Inflammatory macrophage (primary cell): Measurements from ENCODE around the gene OR1L4.

Source experiments
- DNase-seq, 2 donors: peaks; one replicate each; pipeline ENCODE4 v3.0.0-alpha.2; 2020 to 2022
- total RNA-seq, 18 experiments: gene quantifications; one replicate each; lab custom pipeline; 2026; ENCODE audit warnings: mixed read lengths in 6 of 18, inconsistent platforms in 2 of 18; lab: John Stamatoyannopoulos, UW

Gene OR1L4
- 0 to 0.07 (median 0) reads per million in 18 experiments for total RNA-seq

DNA sequence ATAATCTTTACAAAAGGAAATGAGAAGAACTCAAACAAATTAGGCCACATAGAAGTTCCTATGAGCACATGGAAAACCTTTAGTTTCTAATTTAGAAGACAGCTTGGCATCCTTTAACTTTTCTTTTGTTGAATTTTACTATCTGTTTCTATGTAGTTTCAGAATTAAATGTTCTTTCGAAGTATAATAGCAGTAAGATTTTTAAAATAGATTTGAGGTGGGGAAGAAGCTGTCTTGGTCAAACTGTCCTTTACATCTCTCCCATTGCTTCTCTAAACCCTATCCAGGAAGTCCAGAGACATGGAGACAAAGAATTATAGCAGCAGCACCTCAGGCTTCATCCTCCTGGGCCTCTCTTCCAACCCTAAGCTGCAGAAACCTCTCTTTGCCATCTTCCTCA, at the start of gene OR1L4:
Gene OR1L4 (plus strand): TSS at position 301 of the 400 bp plus-strand sequence. CDS start 0 bp downstream, at position 301.
- DNase-seq = no peak

- no peak for DNase-seq
Observed at GRCh38 chr9:122684851-122685250, 38.9 kb upstream of the OR1L4 start.

- DNase-seq = no peak
Observed at GRCh38 chr9:122695696-122696095, 28.1 kb upstream of the OR1L4 start.

DNA sequence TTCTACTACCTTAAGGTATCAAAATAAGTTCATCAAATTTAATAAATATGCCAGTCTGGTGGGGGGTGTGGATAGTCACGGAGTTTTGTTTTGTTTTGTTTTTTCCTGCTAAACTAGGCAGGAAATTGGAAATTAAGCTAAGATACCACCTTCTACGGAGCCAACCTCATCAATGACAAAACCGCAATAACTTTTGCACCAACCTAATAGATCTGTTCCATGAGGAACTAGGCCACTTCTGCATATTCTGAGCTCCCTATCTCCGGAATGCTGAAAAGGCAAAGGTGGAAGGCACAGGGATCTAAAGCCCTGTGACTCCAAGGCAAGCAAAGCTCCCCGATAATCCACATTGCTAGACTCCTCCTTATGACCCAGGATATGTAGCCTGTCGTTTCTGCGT, 5.8 kb upstream of the OR1L4 start:
- DNase-seq = no peak

- DNase-seq = no peak
Observed at GRCh38 chr9:122719218-122719617, 4.6 kb upstream of the OR1L4 start.

DNA sequence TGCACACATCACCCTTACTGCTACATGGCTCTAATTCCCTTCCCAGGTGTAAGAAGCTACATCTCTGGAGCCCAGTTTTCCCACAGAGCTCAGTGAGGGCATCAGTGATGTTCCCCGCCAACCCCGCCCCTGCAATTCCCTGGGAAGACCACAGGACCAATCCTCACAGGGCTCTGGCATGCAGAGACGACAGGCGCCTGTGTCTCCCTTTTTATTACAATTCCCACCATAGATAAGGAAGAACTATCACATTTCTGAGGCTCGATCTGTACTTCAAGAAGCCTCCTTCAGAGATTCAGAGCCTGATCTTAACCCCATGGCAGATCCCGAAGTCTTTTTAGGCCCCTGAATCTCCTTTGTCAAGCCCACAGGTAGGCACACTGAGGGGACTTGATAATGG, 18.2 kb downstream of the OR1L4 start, which contains the start of gene OR1L6:
Gene OR1L6 (plus strand): TSS at position 301 of the 400 bp plus-strand sequence. CDS start 7,545 bp downstream, outside the sequence.
- DNase-seq = no peak

DNA sequence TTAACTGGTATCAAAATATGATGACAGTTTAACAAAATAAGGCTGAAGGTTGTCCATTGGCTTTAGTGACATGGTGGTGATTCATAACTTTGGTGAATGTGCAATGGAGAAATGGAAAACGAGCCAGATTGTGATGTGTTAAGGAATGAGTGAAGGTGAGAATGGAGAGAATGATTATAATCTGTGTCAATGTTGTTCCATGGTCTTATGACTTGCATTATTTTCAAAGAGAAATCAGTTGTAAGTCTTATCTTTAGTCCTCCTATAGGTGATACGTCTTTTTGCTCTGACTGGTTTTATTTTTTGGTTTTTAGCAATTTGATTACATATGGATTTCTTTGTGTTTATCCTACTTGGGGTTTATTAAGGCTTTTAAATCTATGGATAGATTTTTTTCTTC, 31.0 kb downstream of the OR1L4 start:
- DNase-seq = no peak

DNA sequence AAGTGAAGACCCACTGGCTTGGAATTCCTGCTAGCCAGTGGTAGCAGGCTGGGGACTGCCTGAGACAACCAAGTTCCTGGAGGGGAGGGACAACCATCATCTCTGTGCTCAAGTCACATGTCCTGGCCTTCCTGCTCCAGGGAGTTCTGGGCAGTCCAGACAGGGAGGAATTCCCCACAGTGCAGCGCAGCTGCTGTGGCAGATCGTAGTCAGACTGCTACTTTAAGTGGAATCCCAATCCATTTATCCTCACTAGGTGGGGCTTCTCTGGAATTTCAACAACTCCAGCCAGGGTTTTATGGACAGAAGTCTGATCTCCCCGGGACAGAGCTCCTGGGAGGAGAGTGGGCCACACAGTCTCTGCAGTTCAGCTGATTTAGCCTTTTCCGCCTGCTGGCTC, 44.0 kb downstream of the OR1L4 start:
- no peak for DNase-seq
